GM12874 (cell line): Measurements from ENCODE around the gene SNX33.

Experiments
- CTCF ChIP-seq: IDR thresholded peaks from 2 replicates; pipeline ENCODE4 v1.5.1; 2011; ENCODE audit warnings: low read depth, mild to moderate bottlenecking, control low read depth, low read length, moderate library complexity; ENCODE audit not compliant: insufficient read depth

The SNX33 gene

GRCh38 chr15:75659928-75660645 lies 12.4 kb downstream of the SNX33 start:
- TF ChIP-seq CTCF: no peak

GRCh38 chr15:75661100-75661755 lies 13.5 kb downstream of the SNX33 start:
- TF ChIP-seq CTCF: no peak

- no peak for TF ChIP-seq CTCF
Measured at GRCh38 chr15:75661756-75662140, 14.0 kb downstream of the SNX33 start.

- no peak for TF ChIP-seq CTCF
Measured at GRCh38 chr15:75662823-75663519, 15.3 kb downstream of the SNX33 start.

GRCh38 chr15:75663931-75664421 lies 16.3 kb downstream of the SNX33 start:
- TF ChIP-seq CTCF: no peak

GRCh38 chr15:75666823-75667501 lies 19.2 kb downstream of the SNX33 start:
- no peak for TF ChIP-seq CTCF

GRCh38 chr15:75669191-75669878 lies 21.6 kb downstream of the SNX33 start:
- no peak for TF ChIP-seq CTCF
